Spleen (tissue), 7 donors: ENCODE data around the gene ATP5F1D.

Experiments
- CTCF ChIP-seq, 11 experiments: fragments of 200-600 bp in 7 of 11; fragments of 450-650 bp in 4 of 11; sonication (generic) in 4 of 11; IDR thresholded peaks in 8 of 11; conservative IDR thresholded peaks in 3 of 11; 1 replicate in 7 of 11; 2 replicates in 4 of 11; pipeline versions ENCODE4 v1.4.0 to v1.8.0; 2016 to 2021; ENCODE audit warnings: antibody characterized with exemption in 11 of 11, inconsistent platforms in 4 of 11, mild to moderate bottlenecking in 1 of 11
- POLR2A ChIP-seq, 3 donors: fragments of 450-650 bp; IDR thresholded peaks; one replicate each; pipeline ENCODE4 v1.5.1; 2017; ENCODE audit warnings: antibody characterized with exemption in 3 of 3, mild to moderate bottlenecking in 1 of 3
- POLR2AphosphoS5 ChIP-seq, 3 donors: sonication (generic); formaldehyde crosslinking; IDR thresholded peaks; one replicate each; pipeline ENCODE4 v1.5.1; 2017; ENCODE audit warnings: antibody characterized with exemption in 3 of 3
- donor health status: DM: no; HTN: no; CAD: no; lungs with moderate emphysema.
- donor health status: DM: no; HTN: no; CAD: no.
- donor health status: DM: no; HTN: no; CAD: no.

- no peak for TF ChIP-seq CTCF (IDR thresholded peaks at IDR 0.05 in 8 of 11, conservative IDR thresholded peaks at IDR 0.05 in 3 of 11)
- TF ChIP-seq POLR2A (IDR thresholded peaks at IDR 0.05) = no peak
- no peak for TF ChIP-seq POLR2AphosphoS5 (IDR thresholded peaks at IDR 0.05)
Observed at GRCh38 chr19:1265615-1266128, 24.1 kb downstream of the ATP5F1D start.
